Activated B cell treated with CpG ODN at 0.5 μM for 24 hours (primary cell): ENCODE results near the gene TMEM245. TPM values are rescaled to one million over a fixed set of nuclear protein-coding genes. Genes with fewer than 3 reads are reported as not detected.

ENCODE experiments used
- ATAC-seq: fragments of 200-7000 bp; cut with Tn5 transposase; one replicate; pipeline ENCODE4 v1.10.0; 2021; ENCODE audit warnings: low read depth, mild to moderate bottlenecking, moderate library complexity
- CTCF ChIA-PET: fragments of 350-600 bp; sonication (Branson Sonifier 250); formaldehyde crosslinking; loops from one replicate; lab custom pipeline; 2021; ENCODE audit warnings: antibody characterized with exemption; lab: Charles Lee
- POLR2A ChIA-PET: fragments of 350-600 bp; sonication (Branson Sonifier 250); formaldehyde crosslinking; loops from one replicate; lab custom pipeline; 2021; ENCODE audit warnings: antibody characterized with exemption; lab: Charles Lee
- DNase-seq: peaks from one replicate; pipeline ENCODE4 v3.0.0; 2022
- H3K27ac Mint-ChIP-seq: one replicate; pipeline ENCODE4 v1.8.0; 2020; ENCODE audit warnings: mixed read lengths
- H3K27me3 Mint-ChIP-seq: one replicate; pipeline ENCODE4 v1.8.0; 2021; ENCODE audit warnings: mixed read lengths
- H3K36me3 Mint-ChIP-seq: one replicate; pipeline ENCODE4 v1.8.0; 2021; ENCODE audit warnings: low read depth, mixed read lengths
- H3K4me1 Mint-ChIP-seq: one replicate; pipeline ENCODE4 v1.8.0; 2021; ENCODE audit warnings: mixed read lengths
- H3K4me3 Mint-ChIP-seq: one replicate; pipeline ENCODE4 v1.8.0; 2020; ENCODE audit warnings: mild to moderate bottlenecking, mixed read lengths
- H3K9me3 Mint-ChIP-seq: one replicate; pipeline ENCODE4 v1.8.0; 2020; ENCODE audit warnings: mixed read lengths
- CTCF ChIP-seq: fragments of 200-600 bp; IDR thresholded peaks from one replicate; pipeline ENCODE4 v1.8.0; 2022; ENCODE audit warnings: antibody characterized with exemption, mild to moderate bottlenecking
- intact Hi-C: fragments of 100-400 bp; cut with micrococcal nuclease; formaldehyde crosslinking; loops from one replicate; pipeline ENCODE4 v1.15.1; 2024
- total RNA-seq: library from RNA; stranded (reverse); gene quantifications from 2 replicates; pipeline ENCODE4 v1.2.3, GENCODE V29; 2022

TMEM245 gene
- total RNA-seq, 1 donor from 2014 or later = 20.6 TPM

GRCh38 chr9:109037946-109038715 lies 81.6 kb downstream of the TMEM245 start:
- ChIA-PET POLR2A (no interaction called here), CTCF (no interaction called here)
- no peak overlapping the region for H3K27ac Mint-ChIP-seq
- H3K36me3 Mint-ChIP-seq = peaks cover 71% of the 10 kb centered on the region
- intact Hi-C loops = no loop called here
- DNase-seq (no peak), ATAC-seq (no peak)
- no peaks in the 10 kb centered on the region for H3K27me3 Mint-ChIP-seq
- TF ChIP-seq CTCF = no peak
- H3K4me1 Mint-ChIP-seq = no peaks in the 10 kb centered on the region
- H3K4me3 Mint-ChIP-seq = no peak overlapping the region
- peaks cover 2% of the 10 kb centered on the region for H3K9me3 Mint-ChIP-seq

GRCh38 chr9:109036744-109037680 lies 82.7 kb downstream of the TMEM245 start:
- intact Hi-C loops = no loop called here

GRCh38 chr9:109035684-109036423 lies 83.9 kb downstream of the TMEM245 start:
- no peak for ATAC-seq
- CTCF ChIA-PET = no interaction called here
- no peak overlapping the region for H3K27ac Mint-ChIP-seq
- TF ChIP-seq CTCF = no peak
- peaks cover 74% of the 10 kb centered on the region for H3K36me3 Mint-ChIP-seq
- POLR2A ChIA-PET = interaction anchor here (0.6 kb wide), 1 partner anchor 9 kb away, joined by 3 read pairs; no protein-coding TSS in a partner anchor
- intact Hi-C loops = no loop called here
- no peak overlapping the region for H3K4me3 Mint-ChIP-seq
- H3K4me1 Mint-ChIP-seq = no peaks in the 10 kb centered on the region
- no peaks in the 10 kb centered on the region for H3K27me3 Mint-ChIP-seq
- no peak for DNase-seq
- peaks cover 2% of the 10 kb centered on the region for H3K9me3 Mint-ChIP-seq

More at GRCh38 chr9:109036744-109037680, 82.7 kb downstream of the TMEM245 start:
- DNase-seq (no peak), ATAC-seq (no peak)
- no peak for TF ChIP-seq CTCF
- Mint-ChIP-seq H3K36me3 (peaks cover 70% of the 10 kb centered on the region), H3K4me1 (no peaks in the 10 kb centered on the region), H3K4me3 (no peak overlapping the region), H3K27ac (peak overlapping the region; percentile 25), H3K27me3 (no peaks in the 10 kb centered on the region), H3K9me3 (peaks cover 2% of the 10 kb centered on the region)
- ChIA-PET CTCF (no interaction called here), POLR2A (interaction anchor here (0.6 kb wide), 1 partner anchor 10 kb away, joined by 3 read pairs; no protein-coding TSS in a partner anchor)

GRCh38 chr9:109033941-109034700 lies 85.6 kb downstream of the TMEM245 start:
- CTCF ChIA-PET = no interaction called here
- no peaks in the 10 kb centered on the region for H3K4me1 Mint-ChIP-seq
- POLR2A ChIA-PET = no interaction called here
- H3K36me3 Mint-ChIP-seq = peaks cover 64% of the 10 kb centered on the region
- no peak overlapping the region for H3K27ac Mint-ChIP-seq
- DNase-seq = no peak
- TF ChIP-seq CTCF = no peak
- no peak for ATAC-seq
- H3K4me3 Mint-ChIP-seq = no peak overlapping the region
- intact Hi-C loops = no loop called here
- no peaks in the 10 kb centered on the region for H3K27me3 Mint-ChIP-seq
- H3K9me3 Mint-ChIP-seq = no peaks in the 10 kb centered on the region
